Neural cell (in vitro differentiated cells): ENCODE data around the gene TGFBR3L.

Experiments
- TAF1 ChIP-seq: IDR thresholded peaks from 2 replicates; pipeline ENCODE4 v1.6.1; 2012; ENCODE audit warnings: low read depth
- TF ChIP-seq, protein P1 (sequence below): fragments of 450-650 bp; IDR thresholded peaks from 2 replicates; pipeline ENCODE4 v1.5.1; 2014; ENCODE audit warnings: antibody characterized with exemption, mild to moderate bottlenecking, moderate library complexity; ENCODE audit not compliant: poor library complexity, severe bottlenecking
- TF ChIP-seq, protein P2 (sequence below): IDR thresholded peaks from 2 replicates; pipeline ENCODE4 v1.6.1; 2012; ENCODE audit warnings: borderline replicate concordance

DNA sequence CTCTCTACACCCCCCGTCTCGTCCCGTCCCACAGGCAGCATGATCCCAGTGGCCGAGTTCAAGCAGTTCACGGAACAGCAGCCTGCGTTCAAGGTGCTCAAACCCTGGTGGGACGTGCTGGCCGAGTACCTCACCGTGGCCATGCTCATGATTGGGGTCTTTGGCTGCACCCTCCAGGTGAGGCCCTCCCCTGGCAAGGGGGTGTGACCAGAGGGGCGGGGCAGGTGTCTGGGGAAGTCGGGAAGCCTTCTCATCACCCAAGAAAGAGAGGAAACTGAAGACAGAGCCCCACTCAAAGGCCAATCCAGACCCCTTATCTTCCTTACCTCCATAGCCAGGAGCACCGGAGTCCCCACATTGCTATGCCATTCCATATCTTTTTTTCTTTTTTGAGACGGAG lies 19.1 kb upstream of the TGFBR3L start:
- TF ChIP-seq TAF1, result no peak
- TF ChIP-seq, protein P1, sequence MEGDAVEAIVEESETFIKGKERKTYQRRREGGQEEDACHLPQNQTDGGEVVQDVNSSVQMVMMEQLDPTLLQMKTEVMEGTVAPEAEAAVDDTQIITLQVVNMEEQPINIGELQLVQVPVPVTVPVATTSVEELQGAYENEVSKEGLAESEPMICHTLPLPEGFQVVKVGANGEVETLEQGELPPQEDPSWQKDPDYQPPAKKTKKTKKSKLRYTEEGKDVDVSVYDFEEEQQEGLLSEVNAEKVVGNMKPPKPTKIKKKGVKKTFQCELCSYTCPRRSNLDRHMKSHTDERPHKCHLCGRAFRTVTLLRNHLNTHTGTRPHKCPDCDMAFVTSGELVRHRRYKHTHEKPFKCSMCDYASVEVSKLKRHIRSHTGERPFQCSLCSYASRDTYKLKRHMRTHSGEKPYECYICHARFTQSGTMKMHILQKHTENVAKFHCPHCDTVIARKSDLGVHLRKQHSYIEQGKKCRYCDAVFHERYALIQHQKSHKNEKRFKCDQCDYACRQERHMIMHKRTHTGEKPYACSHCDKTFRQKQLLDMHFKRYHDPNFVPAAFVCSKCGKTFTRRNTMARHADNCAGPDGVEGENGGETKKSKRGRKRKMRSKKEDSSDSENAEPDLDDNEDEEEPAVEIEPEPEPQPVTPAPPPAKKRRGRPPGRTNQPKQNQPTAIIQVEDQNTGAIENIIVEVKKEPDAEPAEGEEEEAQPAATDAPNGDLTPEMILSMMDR, result no peak
- TF ChIP-seq, protein P2, sequence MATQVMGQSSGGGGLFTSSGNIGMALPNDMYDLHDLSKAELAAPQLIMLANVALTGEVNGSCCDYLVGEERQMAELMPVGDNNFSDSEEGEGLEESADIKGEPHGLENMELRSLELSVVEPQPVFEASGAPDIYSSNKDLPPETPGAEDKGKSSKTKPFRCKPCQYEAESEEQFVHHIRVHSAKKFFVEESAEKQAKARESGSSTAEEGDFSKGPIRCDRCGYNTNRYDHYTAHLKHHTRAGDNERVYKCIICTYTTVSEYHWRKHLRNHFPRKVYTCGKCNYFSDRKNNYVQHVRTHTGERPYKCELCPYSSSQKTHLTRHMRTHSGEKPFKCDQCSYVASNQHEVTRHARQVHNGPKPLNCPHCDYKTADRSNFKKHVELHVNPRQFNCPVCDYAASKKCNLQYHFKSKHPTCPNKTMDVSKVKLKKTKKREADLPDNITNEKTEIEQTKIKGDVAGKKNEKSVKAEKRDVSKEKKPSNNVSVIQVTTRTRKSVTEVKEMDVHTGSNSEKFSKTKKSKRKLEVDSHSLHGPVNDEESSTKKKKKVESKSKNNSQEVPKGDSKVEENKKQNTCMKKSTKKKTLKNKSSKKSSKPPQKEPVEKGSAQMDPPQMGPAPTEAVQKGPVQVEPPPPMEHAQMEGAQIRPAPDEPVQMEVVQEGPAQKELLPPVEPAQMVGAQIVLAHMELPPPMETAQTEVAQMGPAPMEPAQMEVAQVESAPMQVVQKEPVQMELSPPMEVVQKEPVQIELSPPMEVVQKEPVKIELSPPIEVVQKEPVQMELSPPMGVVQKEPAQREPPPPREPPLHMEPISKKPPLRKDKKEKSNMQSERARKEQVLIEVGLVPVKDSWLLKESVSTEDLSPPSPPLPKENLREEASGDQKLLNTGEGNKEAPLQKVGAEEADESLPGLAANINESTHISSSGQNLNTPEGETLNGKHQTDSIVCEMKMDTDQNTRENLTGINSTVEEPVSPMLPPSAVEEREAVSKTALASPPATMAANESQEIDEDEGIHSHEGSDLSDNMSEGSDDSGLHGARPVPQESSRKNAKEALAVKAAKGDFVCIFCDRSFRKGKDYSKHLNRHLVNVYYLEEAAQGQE, result no peak
